Upper lobe of left lung (tissue), 4 donors: ENCODE results near the gene KLF13.

Experiments
- CTCF ChIP-seq, 6 experiments: fragments of 450-650 bp in 4 of 6; fragments of 200-600 bp in 2 of 6; sonication (generic) in 2 of 6; IDR thresholded peaks; one replicate each; pipeline ENCODE4 v1.5.1; 2016 to 2019; ENCODE audit warnings: antibody characterized with exemption in 6 of 6
- EP300 ChIP-seq, 4 donors: sonication (generic); formaldehyde crosslinking; IDR thresholded peaks; one replicate each; pipeline ENCODE4 v1.5.1; 2017; ENCODE audit warnings: antibody characterized with exemption in 4 of 4, control low read depth in 2 of 4
- POLR2A ChIP-seq, 4 donors: fragments of 450-650 bp; IDR thresholded peaks; one replicate each; pipeline ENCODE4 v1.5.1; 2016 to 2017; ENCODE audit warnings: antibody characterized with exemption in 4 of 4, mild to moderate bottlenecking in 2 of 4
- POLR2AphosphoS5 ChIP-seq, 2 donors: sonication (generic); formaldehyde crosslinking; IDR thresholded peaks; one replicate each; pipeline ENCODE4 v1.5.1; 2017; ENCODE audit warnings: antibody characterized with exemption in 2 of 2

GRCh38 chr15:31309893-31310606, 16.6 kb upstream of the KLF13 start:
- no peak for TF ChIP-seq POLR2A (IDR thresholded peaks at IDR 0.05)
- no peak for TF ChIP-seq CTCF (IDR thresholded peaks at IDR 0.05)
- TF ChIP-seq EP300 (IDR thresholded peaks at IDR 0.05), result no peak
- no peak for TF ChIP-seq POLR2AphosphoS5 (IDR thresholded peaks at IDR 0.05)
